EH (cell line): Measurements from ENCODE around the gene GAB2.
A peak's percentile ranks its signal among the peaks of the same experiment; 100 is the strongest.

ENCODE experiments used
- DNase-seq: peaks from one replicate; pipeline ENCODE4 v3.0.0-alpha.2; 2015; ENCODE audit warnings: low read depth

The GAB2 gene

GRCh38 chr11:78203184-78203583 lies 214.4 kb downstream of the GAB2 start:
- DNase-seq: no peak

DNA sequence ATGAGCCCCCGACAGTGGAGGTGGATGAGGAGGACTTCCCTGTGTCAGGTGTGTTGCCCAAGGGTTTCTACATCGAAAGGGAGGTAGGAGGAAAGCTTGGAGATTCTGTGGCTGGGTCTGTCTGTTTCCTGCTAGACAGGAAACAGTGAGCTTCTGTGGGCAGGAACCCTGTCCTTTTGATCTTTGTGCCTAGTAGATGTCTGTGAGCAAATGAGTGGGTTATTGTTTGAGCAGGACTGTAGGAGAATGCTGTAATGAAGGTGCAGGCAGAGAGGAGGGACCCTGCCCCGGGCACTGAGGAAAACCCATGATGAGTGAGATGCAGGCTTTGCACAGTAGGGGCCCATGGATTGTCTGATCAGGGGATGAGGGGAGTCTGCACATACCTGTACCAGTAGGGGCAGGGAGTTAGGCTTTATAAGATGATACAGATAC lies 214.9 kb downstream of the GAB2 start:
- no peak for DNase-seq

GRCh38 chr11:78201096-78201818 lies 216.4 kb downstream of the GAB2 start:
- DNase-seq: no peak

- no peak for DNase-seq
Observed at GRCh38 chr11:78200553-78200952, 217.1 kb downstream of the GAB2 start.

- DNase-seq: no peak
Observed at GRCh38 chr11:78200061-78200460, 217.6 kb downstream of the GAB2 start.

DNA sequence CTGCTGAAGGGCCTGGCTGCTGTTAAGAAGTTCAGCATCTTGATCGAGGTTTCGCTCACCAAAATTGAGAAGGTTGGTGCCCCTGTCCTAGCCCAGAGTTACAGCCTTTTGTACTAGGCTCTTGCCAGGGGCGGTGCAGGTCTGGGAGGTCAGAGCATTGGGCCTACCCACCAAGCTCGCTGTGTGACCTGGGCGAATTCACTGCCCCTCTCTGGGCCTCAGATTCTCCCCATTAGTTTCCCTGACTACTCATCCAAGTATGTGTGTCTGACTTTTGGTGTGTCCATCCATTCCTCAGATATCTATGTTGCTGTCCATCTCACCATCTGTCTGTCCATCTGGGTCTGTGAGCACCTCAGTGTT lies 218.0 kb downstream of the GAB2 start:
- no peak for DNase-seq

GRCh38 chr11:78199015-78199652 lies 218.5 kb downstream of the GAB2 start:
- no peak for DNase-seq

GRCh38 chr11:78197816-78198215 lies 219.8 kb downstream of the GAB2 start:
- DNase-seq: no peak

DNA sequence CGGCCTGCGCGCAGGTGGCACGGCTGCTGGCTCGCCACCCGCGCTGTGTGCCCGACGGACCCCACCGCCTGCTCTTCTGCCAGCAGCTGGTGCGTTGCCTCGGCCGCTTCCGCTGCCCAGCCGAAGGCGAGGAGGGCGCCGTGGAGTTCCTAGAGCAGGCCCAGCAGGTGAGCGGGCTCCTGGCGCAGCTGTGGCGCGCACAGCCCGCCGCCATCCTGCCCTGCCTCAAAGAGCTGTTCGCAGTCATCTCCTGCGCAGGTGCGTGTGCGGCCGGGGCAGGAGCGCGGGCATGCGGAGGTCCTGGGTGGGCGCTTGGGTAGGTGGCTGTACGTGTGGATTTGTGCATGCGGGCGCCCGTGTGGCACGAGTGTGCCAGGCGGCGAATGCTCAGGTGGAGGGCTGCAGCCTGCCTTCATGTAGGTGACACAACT lies 220.9 kb downstream of the GAB2 start:
- DNase-seq: no peak

DNA sequence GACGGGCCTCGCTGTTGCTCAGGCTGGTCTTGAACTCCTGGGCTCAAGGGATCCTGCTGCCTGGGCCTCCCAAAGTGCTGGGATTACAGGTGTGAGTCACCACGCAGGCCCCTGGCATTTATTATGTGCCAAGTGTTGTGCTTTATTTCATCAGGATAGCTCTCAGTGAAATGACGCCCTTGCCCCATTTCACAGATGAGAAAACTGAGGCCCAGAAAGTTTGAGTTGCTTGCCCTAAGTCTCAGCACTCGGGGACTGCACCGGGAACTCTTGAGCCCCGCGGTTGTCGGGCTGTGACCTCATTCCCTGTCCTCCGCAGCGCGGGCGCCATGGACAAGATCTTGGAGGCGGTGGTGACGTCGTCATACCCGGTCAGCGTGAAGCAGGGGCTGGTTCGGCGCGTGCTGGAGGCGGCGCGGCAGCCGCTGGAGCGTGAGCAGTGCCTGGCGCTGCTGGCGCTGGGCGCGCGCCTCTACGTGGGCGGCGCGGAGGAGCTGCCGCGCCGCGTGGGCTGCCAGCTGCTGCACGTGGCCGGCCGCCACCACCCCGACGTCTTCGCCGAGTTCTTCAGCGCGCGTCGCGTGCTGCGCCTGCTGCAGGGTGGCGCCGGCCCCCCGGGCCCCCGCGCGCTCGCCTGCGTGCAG lies 221.6 kb downstream of the GAB2 start:
- no peak for DNase-seq

DNA sequence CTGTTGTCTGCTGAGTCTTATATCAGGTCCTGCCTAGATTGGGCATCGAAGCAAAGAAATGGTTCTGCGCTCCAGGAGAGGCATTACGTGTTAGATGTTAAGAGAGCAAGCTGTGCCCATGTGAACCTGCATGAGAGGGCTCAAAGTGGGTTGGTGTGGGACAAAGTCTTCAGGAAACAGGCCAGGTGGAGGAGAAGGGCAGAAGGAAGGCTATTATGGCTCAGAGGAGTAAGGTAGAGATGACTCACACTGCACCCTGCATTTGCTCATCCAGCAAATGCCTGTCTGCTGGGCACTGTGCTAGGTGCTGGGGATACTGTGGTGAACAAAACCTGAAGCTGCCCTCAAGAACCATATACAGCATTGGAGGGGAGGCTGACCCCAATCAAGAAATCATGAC lies 223.1 kb downstream of the GAB2 start:
- DNase-seq: no peak

GRCh38 chr11:78193806-78194205 lies 223.8 kb downstream of the GAB2 start:
- no peak for DNase-seq

DNA sequence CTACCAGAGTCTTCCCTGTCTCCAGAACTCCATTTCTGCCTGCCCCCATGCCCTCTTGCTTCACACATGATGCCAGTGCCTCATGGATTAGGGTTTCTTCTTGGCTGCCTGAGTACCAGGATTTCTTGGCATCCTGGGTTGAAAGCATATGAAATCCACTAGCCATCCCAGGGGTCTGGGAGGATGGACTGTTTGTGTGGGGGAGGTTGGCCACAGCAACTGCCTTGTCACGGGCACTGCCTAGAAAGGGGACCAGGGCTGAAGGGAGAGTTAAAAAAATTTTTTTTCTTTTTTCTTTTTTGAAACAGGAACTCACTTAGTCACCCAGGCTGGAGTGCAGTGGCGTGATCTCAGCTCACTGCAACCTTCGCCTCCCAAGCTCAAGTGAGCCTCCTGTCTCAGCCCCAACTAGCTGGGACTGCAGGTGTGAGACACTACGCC lies 224.7 kb downstream of the GAB2 start:
- DNase-seq: no peak

DNA sequence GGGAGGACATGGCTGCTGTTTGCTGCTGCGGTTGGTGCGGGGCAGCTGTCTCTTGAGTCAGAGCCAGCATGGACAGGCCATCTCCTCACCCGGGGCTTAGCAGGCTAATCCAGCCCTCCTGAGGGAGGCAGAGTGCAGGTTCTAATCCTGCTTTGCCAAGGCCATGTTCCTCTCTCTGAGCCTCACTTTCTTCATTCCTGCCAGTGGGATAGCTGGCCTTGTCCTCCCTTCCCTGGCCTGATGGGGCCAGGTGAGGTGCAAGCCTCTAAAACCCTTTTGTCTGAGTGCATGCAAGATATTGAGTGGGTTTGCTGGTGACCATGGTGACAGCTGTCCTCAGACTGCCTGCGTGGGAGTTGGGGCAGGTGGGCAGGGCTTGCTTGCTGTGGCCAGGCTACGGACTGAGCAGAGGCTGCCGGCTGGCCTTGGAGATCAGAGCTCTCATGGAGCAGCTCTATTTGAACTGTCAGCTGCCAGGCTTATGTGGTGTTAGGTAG lies 225.3 kb downstream of the GAB2 start:
- DNase-seq: no peak

DNA sequence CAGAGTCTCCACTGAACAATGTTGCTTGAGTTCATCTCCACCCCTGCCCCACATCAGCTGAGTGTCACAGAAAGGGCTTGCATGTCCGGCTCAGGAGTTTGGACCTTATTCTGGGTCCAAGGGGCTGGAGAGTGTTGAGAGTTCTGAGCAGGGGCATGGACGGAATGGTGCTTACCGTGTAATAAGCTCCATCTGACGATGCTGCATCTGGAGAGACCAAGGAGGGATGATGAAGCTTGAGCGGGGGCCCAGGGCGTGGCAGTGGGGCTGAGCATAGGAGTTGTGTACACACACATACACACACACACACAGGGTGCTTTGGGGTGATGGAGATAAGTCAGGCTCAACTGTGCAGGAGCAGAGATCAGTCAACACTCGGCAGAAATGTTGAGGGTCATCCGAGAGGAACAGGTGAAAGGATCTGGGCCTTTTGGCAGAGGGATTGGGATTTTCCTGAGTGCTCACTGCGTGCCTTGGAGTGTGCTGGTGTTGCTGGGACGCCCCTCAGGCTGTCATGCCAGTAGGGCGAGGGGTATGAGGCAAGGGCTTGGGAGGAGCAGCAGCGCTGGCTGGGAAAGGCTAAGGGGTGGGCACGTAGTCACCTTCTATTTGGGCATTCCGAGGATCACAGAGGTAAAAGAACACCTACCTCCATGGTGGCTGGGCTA lies 226.6 kb downstream of the GAB2 start:
- DNase-seq: no peak

DNA sequence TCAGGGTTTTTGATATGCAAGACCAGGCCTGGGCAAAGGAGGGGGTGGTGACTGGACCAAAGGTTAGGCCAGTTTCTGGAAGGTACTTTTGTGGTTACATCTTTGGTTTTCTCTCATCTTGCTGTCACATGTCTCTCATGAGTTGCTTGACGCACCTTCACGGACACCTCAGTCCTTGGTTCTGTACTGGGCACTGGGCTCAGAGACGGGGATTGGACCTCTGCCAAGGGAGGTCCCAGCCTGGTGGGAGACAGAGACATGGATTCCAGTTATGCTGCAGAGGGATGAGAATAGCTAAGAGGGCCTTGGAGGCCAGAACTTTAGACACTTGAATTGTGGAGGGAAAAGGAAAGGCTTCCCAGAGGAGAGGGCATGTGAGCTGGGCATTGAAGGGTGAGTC lies 227.2 kb downstream of the GAB2 start:
- peak; percentile 11 for DNase-seq

DNA sequence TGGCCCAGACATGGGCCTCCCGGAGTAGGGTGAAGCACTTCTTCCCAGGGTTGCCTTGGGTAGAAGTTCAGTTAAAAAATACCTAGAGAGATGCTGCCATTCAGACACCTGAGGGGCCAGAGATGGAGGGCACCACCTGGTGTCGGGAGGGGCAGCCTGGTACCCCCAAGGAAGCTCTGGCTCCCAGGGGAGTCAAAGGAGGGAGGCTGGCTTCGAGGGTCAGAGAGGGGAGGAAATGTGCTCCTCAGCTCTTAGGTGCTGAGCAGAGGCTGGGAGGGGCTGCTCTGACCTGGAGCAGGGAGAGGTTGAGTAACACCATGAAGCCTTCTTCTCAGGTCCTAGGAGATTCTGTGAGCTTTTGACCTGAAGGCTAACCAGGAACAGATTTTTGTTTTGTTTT lies 227.8 kb downstream of the GAB2 start:
- no peak for DNase-seq

DNA sequence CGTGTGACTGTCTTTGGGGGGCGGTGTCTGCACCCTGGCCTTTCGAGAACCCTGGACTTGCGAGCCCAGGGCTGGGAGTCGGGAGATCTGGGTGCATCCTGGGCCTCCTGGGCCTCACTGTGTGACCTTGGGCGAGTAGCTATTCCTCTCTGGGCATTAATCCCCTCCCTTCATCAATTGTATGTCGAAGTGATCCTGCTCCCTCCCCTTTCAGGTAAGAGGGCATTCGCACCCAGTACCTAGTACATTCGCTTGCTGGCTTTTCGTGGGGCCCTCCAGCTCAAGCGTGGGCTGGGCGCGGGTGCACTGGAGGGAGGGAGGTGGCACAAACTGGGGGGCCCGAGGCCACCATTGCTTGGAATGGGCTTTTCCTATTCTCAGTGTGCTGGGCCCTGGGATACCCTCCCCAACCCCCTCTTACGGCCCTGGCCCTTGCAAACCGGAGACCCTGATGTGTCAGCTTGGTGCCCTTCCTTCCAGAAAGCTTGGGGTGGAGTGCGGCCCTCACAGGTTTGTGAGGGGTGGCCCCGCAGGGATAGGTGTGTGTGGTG lies 228.4 kb downstream of the GAB2 start:
- no peak for DNase-seq

DNA sequence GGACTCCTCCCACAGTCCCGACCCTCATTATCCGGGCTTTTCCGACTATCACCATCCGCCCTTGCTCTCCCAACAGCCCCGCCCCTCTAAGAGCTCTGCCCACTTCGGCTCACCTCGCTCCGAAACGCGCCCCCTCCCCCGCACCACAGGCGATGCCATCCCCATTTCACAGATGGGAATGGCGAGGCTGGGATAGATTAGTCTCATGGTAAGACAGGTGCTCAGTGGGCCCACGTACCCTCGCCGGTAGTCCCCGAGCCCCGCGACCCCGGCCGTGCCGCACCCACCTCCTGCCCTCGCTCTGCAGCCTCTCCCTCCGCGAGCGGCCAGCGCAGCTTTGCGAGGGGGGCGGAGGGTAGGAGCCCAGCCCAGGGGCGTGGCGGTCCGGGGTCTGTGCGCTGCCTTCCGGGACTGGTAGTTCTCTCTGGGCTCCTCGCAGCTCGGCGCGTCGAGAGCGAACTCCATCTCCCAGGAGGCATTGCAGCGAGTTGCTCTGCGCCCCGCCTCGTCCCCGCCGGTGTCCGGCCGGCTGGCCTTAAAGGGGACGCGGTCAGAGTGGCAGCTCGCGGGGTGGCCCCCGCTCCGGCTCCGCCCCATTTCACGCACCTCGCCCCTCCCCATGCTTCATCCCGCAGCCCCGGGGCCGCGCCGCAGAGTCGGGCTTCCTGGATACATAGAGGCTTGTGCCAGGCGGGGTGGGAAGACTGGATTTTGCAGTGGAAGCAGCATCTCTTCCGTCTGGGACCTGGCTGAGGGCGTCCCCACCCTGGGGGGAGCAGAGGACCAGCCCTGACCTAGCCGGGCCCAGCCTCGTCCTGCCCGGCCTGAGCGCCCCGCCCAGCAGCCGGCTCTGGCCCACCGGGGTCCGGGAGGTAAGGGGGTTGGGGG lies 229.1 kb downstream of the GAB2 start, which contains the start of the genes KCTD21 and USP35:
KCTD21 (minus strand) TSS at position 341 of the 888 bp plus-strand sequence. CDS start 14,072 bp downstream, outside the sequence.
USP35 (plus strand) TSS at position 634 of the 888 bp plus-strand sequence. CDS start 7,327 bp downstream, outside the sequence.
- peak; percentile 98 for DNase-seq

DNA sequence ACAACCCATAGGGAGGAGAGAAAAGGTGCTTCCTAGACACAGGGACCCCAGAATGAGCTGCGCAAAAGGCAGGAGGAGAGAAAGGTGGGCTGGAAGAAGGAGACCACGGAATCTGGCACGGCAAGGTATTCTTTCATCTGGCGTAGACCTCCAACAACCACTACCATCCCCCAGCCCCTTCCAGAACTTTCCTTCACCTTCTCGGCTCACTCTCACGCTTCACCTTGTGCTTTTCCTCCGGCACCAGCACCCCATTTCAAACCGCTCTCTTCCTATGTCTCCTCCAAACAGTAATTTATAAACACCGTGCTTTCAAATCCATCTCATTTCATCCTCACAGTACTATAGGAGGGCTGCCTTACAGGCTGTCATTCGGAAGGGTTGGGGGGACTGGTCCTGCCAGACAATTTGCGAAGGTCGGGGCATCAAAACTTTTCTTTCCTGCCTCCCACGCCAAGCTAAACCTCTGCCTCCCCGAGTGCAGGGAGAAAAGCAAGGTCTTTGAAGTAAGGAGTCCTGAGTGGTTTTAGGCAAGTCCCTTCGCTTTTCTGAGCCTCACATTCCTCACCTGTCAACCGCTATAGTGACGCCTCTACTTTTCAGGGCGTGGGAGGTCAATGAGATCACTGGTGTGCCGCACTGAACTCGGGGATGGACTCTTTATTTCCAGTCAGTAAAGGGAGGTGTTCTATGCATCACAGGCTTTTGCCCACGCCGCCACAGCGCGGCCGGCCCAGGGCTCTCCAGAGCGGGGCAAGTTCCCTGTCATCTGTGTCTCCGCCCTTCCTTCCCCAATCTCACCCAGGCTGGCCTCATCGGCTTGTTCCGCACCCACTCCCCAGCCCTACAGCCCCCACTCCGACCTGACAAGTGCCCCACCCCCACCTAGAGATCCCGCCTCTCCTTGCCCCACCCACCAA lies 230.0 kb downstream of the GAB2 start:
- DNase-seq: no peak
